Stimulated activated CD8-positive, alpha-beta memory T cell treated with anti-CD3 and anti-CD28 coated beads, Interleukin-7, amount 100 ng/mL, for 4 hours (primary cell): ENCODE measurements around the gene TTLL1.

Experiments
- DNase-seq, 2 donors: peaks; one replicate each; pipeline ENCODE4 v3.0.0-alpha.2; 2020; ENCODE audit warnings: low read depth in 2 of 2

The TTLL1 gene

GRCh38 chr22:43088984-43089717 lies at the start of gene TTLL1:
TSS of gene TTLL1 (minus strand) at chr22:43089391. CDS start at chr22:43075586, 13,805 bp downstream.
- peak; percentile 61 to 84 for DNase-seq

GRCh38 chr22:43136801-43137200 lies 47.6 kb upstream of the TTLL1 start:
- no peak for DNase-seq

GRCh38 chr22:43136255-43136654 lies 47.1 kb upstream of the TTLL1 start:
- DNase-seq = peak in 1 of 2 donors; percentile 32

GRCh38 chr22:43135565-43135964 lies 46.4 kb upstream of the TTLL1 start:
- no peak for DNase-seq

- no peak for DNase-seq
Observed at GRCh38 chr22:43134553-43134952, 45.4 kb upstream of the TTLL1 start.

- no peak for DNase-seq
Observed at GRCh38 chr22:43133401-43133800, 44.2 kb upstream of the TTLL1 start.

GRCh38 chr22:43131773-43132501 lies 42.7 kb upstream of the TTLL1 start:
- DNase-seq = no peak

GRCh38 chr22:43129426-43130425 lies 40.5 kb upstream of the TTLL1 start:
- no peak for DNase-seq

- DNase-seq = no peak
Observed at GRCh38 chr22:43128928-43129424, 39.8 kb upstream of the TTLL1 start.

GRCh38 chr22:43128116-43128515 lies 38.9 kb upstream of the TTLL1 start:
- no peak for DNase-seq

GRCh38 chr22:43127166-43127908 lies 38.1 kb upstream of the TTLL1 start:
- no peak for DNase-seq

GRCh38 chr22:43126501-43127165 lies 37.4 kb upstream of the TTLL1 start:
- DNase-seq = no peak

GRCh38 chr22:43118953-43119458 lies 29.8 kb upstream of the TTLL1 start:
- DNase-seq = no peak

GRCh38 chr22:43118024-43118849 lies 29.0 kb upstream of the TTLL1 start:
- DNase-seq = no peak

- no peak for DNase-seq
Observed at GRCh38 chr22:43116932-43117331, 27.7 kb upstream of the TTLL1 start.

GRCh38 chr22:43114958-43115357 lies 25.8 kb upstream of the TTLL1 start:
- DNase-seq = no peak

- no peak for DNase-seq
Observed at GRCh38 chr22:43113526-43114251, 24.5 kb upstream of the TTLL1 start.

GRCh38 chr22:43110927-43111623 lies 21.9 kb upstream of the TTLL1 start:
- DNase-seq = peak in 1 of 2 donors; percentile 42
